ENCODE results near the gene TASP1. TPM values are rescaled to one million over a fixed set of nuclear protein-coding genes. Genes with fewer than 3 reads are reported as not detected.

The TASP1 gene
- total RNA-seq, 4 donors from 2014 or later, result 6.6 to 21.5 (median 9.8) TPM

DNA sequence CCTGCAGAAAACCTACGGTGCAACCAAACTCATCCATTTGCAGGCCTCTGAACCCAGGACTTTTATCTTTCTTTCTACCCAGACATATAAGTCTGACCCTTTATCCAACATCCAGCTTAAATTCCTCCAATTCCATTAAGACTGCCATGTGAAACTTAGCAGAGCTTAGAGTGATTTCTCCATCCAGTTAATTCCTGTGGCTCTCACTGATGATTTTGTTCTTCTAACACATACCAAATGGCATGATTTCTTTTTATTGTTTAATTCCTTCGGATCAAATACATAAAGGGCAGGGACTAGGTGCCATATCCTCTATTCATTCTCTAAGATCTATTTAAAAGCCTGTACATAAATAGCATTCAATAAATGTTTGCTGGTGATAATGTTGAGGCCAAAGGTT lies 92.9 kb downstream of the TASP1 start:
- Histone ChIP-seq H3K4me1 (peaks cover 0 to 6% (median 0%) of the 10 kb centered on the region in 4 donors), H3K36me3 (no peaks in the 10 kb centered on the region), H3K27me3 (no peaks in the 10 kb centered on the region), H3K27ac (no peak overlapping the region), H3K4me3 (no peak overlapping the region), H3K9me3 (no peaks in the 10 kb centered on the region)
- TF ChIP-seq, protein P1, sequence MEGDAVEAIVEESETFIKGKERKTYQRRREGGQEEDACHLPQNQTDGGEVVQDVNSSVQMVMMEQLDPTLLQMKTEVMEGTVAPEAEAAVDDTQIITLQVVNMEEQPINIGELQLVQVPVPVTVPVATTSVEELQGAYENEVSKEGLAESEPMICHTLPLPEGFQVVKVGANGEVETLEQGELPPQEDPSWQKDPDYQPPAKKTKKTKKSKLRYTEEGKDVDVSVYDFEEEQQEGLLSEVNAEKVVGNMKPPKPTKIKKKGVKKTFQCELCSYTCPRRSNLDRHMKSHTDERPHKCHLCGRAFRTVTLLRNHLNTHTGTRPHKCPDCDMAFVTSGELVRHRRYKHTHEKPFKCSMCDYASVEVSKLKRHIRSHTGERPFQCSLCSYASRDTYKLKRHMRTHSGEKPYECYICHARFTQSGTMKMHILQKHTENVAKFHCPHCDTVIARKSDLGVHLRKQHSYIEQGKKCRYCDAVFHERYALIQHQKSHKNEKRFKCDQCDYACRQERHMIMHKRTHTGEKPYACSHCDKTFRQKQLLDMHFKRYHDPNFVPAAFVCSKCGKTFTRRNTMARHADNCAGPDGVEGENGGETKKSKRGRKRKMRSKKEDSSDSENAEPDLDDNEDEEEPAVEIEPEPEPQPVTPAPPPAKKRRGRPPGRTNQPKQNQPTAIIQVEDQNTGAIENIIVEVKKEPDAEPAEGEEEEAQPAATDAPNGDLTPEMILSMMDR (IDR thresholded peaks at IDR 0.05), result no peak
- TF ChIP-seq POLR2A (IDR thresholded peaks at IDR 0.05), result no peak
- DNase-seq, result no peak

DNA sequence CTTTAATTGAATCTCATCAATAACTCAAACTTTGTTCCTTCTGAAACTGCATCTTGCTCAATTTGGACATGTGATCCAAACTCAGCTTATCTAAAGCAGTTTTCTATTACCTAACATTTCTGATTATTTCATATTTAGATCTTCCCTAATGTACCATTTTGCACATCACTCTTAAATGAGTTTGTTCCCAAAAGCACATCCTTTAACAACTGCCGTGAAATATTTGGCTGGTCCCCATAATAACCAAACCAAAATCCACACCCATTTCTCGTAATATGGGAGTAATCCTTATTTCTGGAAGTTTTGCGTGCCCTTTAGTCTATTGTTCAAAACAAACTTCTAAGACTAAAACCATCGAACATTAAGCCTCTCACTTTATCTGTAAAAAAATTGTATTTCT lies 94.9 kb downstream of the TASP1 start:
- Histone ChIP-seq H3K4me1 (peaks cover 0 to 6% (median 0%) of the 10 kb centered on the region in 4 donors), H3K36me3 (no peaks in the 10 kb centered on the region), H3K27me3 (no peaks in the 10 kb centered on the region), H3K4me3 (no peak overlapping the region), H3K27ac (no peak overlapping the region), H3K9me3 (no peaks in the 10 kb centered on the region)
- no peak for TF ChIP-seq POLR2A (IDR thresholded peaks at IDR 0.05)
- TF ChIP-seq, protein P1 (IDR thresholded peaks at IDR 0.05), result no peak
- no peak for DNase-seq

DNA sequence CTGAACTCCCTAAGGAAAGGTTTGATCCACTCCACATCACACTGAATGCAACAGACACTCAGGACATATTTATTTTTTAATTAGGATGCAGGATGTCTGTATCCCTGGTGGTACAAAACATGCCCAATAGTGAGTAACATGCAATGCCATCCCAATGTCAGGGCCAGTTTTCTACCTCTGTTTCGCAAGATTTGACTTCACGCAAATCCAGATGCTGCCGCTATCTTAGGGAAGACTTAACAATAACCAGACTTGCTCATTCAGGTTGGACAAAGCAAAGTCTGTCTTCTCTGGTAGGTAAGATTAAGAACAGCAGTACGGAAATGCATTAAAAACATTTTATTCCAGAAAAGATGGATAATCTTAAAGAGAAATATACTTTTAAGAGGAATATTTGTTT lies 103.1 kb downstream of the TASP1 start:
- Histone ChIP-seq H3K4me1 (no peaks in the 10 kb centered on the region), H3K9me3 (no peaks in the 10 kb centered on the region), H3K27ac (no peak overlapping the region), H3K27me3 (no peaks in the 10 kb centered on the region), H3K36me3 (no peaks in the 10 kb centered on the region), H3K4me3 (no peak overlapping the region)
- TF ChIP-seq, protein P1 (IDR thresholded peaks at IDR 0.05), result no peak
- no peak for TF ChIP-seq POLR2A (IDR thresholded peaks at IDR 0.05)
- no peak for DNase-seq

DNA sequence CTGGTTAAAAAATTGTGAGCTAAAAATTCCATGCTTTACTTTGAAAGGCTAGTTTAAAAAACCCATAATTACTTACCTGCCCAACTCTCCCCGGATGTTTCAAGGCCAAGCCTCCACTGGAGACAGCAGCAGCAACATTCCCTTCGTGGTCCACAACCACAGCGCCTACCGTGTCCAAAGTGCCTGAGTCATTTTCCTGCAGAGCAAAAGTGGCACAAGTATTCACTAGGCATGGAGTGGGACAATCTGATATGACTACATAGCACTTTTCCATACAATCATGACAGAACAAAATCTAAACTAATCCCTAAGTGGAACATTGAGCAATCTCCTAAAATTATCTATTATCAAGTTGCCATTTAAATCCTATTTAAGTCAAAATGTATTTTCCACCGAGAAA lies 104.8 kb downstream of the TASP1 start:
- Histone ChIP-seq H3K27me3 (no peaks in the 10 kb centered on the region), H3K27ac (no peak overlapping the region), H3K4me1 (no peaks in the 10 kb centered on the region), H3K4me3 (no peak overlapping the region), H3K36me3 (no peaks in the 10 kb centered on the region), H3K9me3 (no peaks in the 10 kb centered on the region)
- no peak for DNase-seq
- TF ChIP-seq POLR2A (IDR thresholded peaks at IDR 0.05), result no peak
- TF ChIP-seq, protein P1 (IDR thresholded peaks at IDR 0.05), result no peak

DNA sequence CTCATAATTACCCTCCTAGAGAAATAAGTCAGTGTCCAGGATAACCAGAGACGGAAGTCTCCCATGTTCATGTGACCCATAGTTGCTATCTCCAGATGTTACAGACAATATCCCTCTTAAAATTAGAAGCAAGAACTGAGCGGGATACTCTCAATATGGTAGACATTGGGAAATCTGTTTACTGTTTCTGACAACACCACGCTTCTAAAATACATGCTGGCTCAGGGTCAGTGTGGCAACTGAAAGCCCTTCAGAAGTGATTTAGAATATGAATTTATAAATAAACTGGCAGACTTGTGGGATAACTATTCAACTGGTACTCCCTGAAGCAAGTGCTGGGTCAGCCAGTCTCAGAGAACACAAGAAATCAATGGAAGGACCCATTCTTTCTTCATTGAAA lies 108.6 kb downstream of the TASP1 start:
- Histone ChIP-seq H3K9me3 (no peaks in the 10 kb centered on the region), H3K4me3 (no peak overlapping the region), H3K4me1 (no peaks in the 10 kb centered on the region), H3K36me3 (no peaks in the 10 kb centered on the region), H3K27ac (no peak overlapping the region), H3K27me3 (no peaks in the 10 kb centered on the region)
- TF ChIP-seq, protein P1 (IDR thresholded peaks at IDR 0.05), result no peak
- no peak for TF ChIP-seq POLR2A (IDR thresholded peaks at IDR 0.05)
- no peak for DNase-seq

DNA sequence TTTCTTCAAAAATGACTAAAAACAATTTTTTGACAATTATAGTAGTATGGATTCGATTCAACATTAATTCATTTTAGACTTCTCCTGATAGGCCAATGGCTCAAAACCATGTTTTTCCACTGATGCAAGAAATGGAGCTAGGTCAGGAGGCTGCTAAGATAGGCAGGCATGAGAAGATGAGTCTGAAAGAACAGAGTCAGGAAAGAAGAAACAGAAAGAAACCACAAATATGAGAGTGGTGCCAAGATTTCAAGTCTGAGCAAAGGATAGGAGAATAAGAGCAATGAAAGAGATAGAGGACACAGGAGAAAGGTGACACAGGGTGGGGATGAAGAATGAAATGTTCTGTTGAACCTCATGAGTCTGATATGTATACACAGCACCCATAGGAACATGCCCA lies 112.2 kb downstream of the TASP1 start:
- no peaks in the 10 kb centered on the region for H3K4me1 ChIP-seq
- H3K27ac ChIP-seq, result no peak overlapping the region
- peaks cover 0 to 2% (median 0%) of the 10 kb centered on the region in 3 donors for H3K36me3 ChIP-seq
- H3K9me3 ChIP-seq, result no peaks in the 10 kb centered on the region
- no peaks in the 10 kb centered on the region for H3K27me3 ChIP-seq
- no peak for TF ChIP-seq POLR2A (IDR thresholded peaks at IDR 0.05)
- TF ChIP-seq, protein P1 (IDR thresholded peaks at IDR 0.05), result no peak
- H3K4me3 ChIP-seq, result no peak overlapping the region
- DNase-seq, result no peak

Measured in Peyer's patch (tissue), 4 donors.